IMR-90 (cell line): ENCODE measurements around the gene CCR5AS.

Experiments used
- ATAC-seq: fragments of 200-7000 bp; cut with Tn5 transposase; 2 replicates; pipeline ENCODE4 v1.9.1; 2020; ENCODE audit warnings: low read depth, mild to moderate bottlenecking, moderate library complexity
- BruUV-seq: library from RNA; stranded (reverse); fragments of 400-500 nt; replicated peaks from 2 replicates; lab custom pipeline; 2021; lab: Mats Ljungman, UMichigan
- CTCF ChIA-PET: fragments of 300-600 bp; formaldehyde crosslinking; extraction: SDS; loops from one replicate; lab custom pipeline; 2021; ENCODE audit warnings: antibody characterized with exemption; lab: Yijun Ruan, JAX
- POLR2A ChIA-PET: fragments of 300-600 bp; sonication (Branson Sonifier 250); formaldehyde crosslinking; loops from one replicate; lab custom pipeline; 2022; ENCODE audit warnings: antibody characterized with exemption; ENCODE audit not compliant: unreplicated experiment; lab: Charles Lee
- DNase-seq: peaks from one replicate; pipeline ENCODE4 v3.0.0; 2013
- H2AFZ ChIP-seq: replicated peaks from 2 replicates; pipeline ENCODE3; 2013; ENCODE audit warnings: low read length, mild to moderate bottlenecking; ENCODE audit not compliant: poor library complexity
- H2AK5ac ChIP-seq: 2 replicates; pipeline ENCODE4 v1.6.1; 2013; ENCODE audit warnings: low read depth, low read length, inconsistent platforms
- H2AK9ac ChIP-seq: replicated peaks from 2 replicates; pipeline ENCODE3; 2013; ENCODE audit warnings: mild to moderate bottlenecking, low read depth, low read length, moderate library complexity; ENCODE audit not compliant: poor library complexity
- H2BK120ac ChIP-seq: 2 replicates; pipeline ENCODE4 v1.6.1; 2013; ENCODE audit warnings: low read depth, low read length, inconsistent platforms
- H2BK15ac ChIP-seq: 3 replicates; pipeline ENCODE4 v1.6.1; 2013; ENCODE audit warnings: low read depth, low read length, inconsistent platforms
- H2BK20ac ChIP-seq: 2 replicates; pipeline ENCODE4 v1.6.1; 2013; ENCODE audit warnings: low read depth, mild to moderate bottlenecking, inconsistent platforms, low read length, moderate library complexity
- H2BK5ac ChIP-seq: 2 replicates; pipeline ENCODE4 v1.6.1; 2013; ENCODE audit warnings: mild to moderate bottlenecking, low read depth, low read length, inconsistent platforms; ENCODE audit not compliant: poor library complexity, severe bottlenecking
- H3K14ac ChIP-seq: replicated peaks from 2 replicates; pipeline ENCODE4 v1.6.1; 2013; ENCODE audit warnings: low read depth, low read length, inconsistent platforms
- H3K18ac ChIP-seq: 2 replicates; pipeline ENCODE4 v1.6.1; 2013; ENCODE audit warnings: low read depth, low read length, control low read depth
- H3K23ac ChIP-seq: 2 replicates; pipeline ENCODE4 v1.6.1; 2013; ENCODE audit warnings: low read depth, low read length, inconsistent platforms
- H3K27ac ChIP-seq: 2 replicates; pipeline ENCODE4 v1.5.1; 2013; ENCODE audit warnings: mild to moderate bottlenecking, control low read depth, low read length; ENCODE audit not compliant: insufficient read depth
- H3K27me3 ChIP-seq: 2 replicates; pipeline ENCODE4 v1.6.1; 2013; ENCODE audit warnings: low read length; ENCODE audit not compliant: control insufficient read depth, insufficient read depth
- H3K36me3 ChIP-seq: 2 replicates; pipeline ENCODE4 v1.6.1; 2013; ENCODE audit warnings: low read length, mixed read lengths; ENCODE audit not compliant: control insufficient read depth, insufficient read depth
- H3K4ac ChIP-seq: 2 replicates; pipeline ENCODE4 v1.6.1; 2013; ENCODE audit warnings: low read depth, low read length, inconsistent platforms
- H3K4me1 ChIP-seq: 2 replicates; pipeline ENCODE4 v1.6.1; 2013; ENCODE audit warnings: low read length, mixed read lengths; ENCODE audit not compliant: control insufficient read depth, insufficient read depth
- H3K4me2 ChIP-seq: 2 replicates; pipeline ENCODE4 v1.6.1; 2013; ENCODE audit warnings: low read depth, mild to moderate bottlenecking, control low read depth, low read length, moderate library complexity
- H3K4me3 ChIP-seq: 2 replicates; pipeline ENCODE4 v1.5.1; 2013; ENCODE audit warnings: low read depth, mild to moderate bottlenecking, control low read depth, low read length, moderate library complexity; ENCODE audit not compliant: insufficient read depth
- H3K56ac ChIP-seq: 2 replicates; pipeline ENCODE4 v1.6.1; 2013; ENCODE audit warnings: low read length, inconsistent platforms; ENCODE audit not compliant: insufficient read depth; ENCODE audit errors: extremely low read depth
- H3K79me1 ChIP-seq, 2 experiments: 2 replicates each; pipeline ENCODE4 v1.6.1; 2013; ENCODE audit warnings: low read length in 2 of 2, inconsistent platforms in 1 of 2, low read depth in 1 of 2
- H3K9ac ChIP-seq: 2 replicates; pipeline ENCODE4 v1.6.1; 2013; ENCODE audit warnings: low read depth, low read length, control low read depth
- H3K9me1 ChIP-seq: 2 replicates; pipeline ENCODE4 v1.6.1; 2013; ENCODE audit warnings: low read length, inconsistent platforms; ENCODE audit not compliant: insufficient read depth
- H3K9me3 ChIP-seq: 2 replicates; pipeline ENCODE4 v1.6.1; 2013; ENCODE audit warnings: low read length; ENCODE audit not compliant: control insufficient read depth, insufficient read depth
- H4K20me1 ChIP-seq: 2 replicates; pipeline ENCODE4 v1.6.1; 2013; ENCODE audit warnings: low read length, inconsistent platforms; ENCODE audit not compliant: insufficient read depth
- H4K5ac ChIP-seq: 2 replicates; pipeline ENCODE4 v1.6.1; 2013; ENCODE audit warnings: mild to moderate bottlenecking, low read depth, low read length, control low read depth
- H4K8ac ChIP-seq, 2 experiments: 2 replicates each; pipeline ENCODE4 v1.6.1; 2013; ENCODE audit warnings: low read depth in 2 of 2, low read length in 2 of 2, control low read depth in 1 of 2, inconsistent platforms in 1 of 2
- H4K91ac ChIP-seq: 2 replicates; pipeline ENCODE4 v1.6.1; 2013; ENCODE audit warnings: low read depth, low read length, inconsistent platforms; ENCODE audit not compliant: insufficient read depth
- CTCF ChIP-seq: conservative IDR thresholded peaks from 2 replicates; pipeline ENCODE4 v1.5.1; 2012; ENCODE audit warnings: mild to moderate bottlenecking, low read depth, low read length, improper control_type of control experiment
- MAZ ChIP-seq: IDR thresholded peaks from 2 replicates; pipeline ENCODE4 v1.6.1; 2012; ENCODE audit warnings: low read depth, mild to moderate bottlenecking, low read length, improper control_type of control experiment, moderate library complexity, borderline replicate concordance
- MXI1 ChIP-seq: IDR thresholded peaks from 2 replicates; pipeline ENCODE4 v1.6.1; 2012; ENCODE audit warnings: low read depth, mild to moderate bottlenecking, low read length, moderate library complexity, borderline replicate concordance
- WGBS, 2 experiments: methylation state at CpG; one replicate each; pipeline versions ENCODE4 v1.1.5 to v1.1.7; 2013; ENCODE audit warnings: missing lambda C conversion rate in 2 of 2; ENCODE audit not compliant: insufficient read length in 1 of 2; ENCODE audit errors: extremely low coverage in 2 of 2; 5-methylcytosine and 5-hydroxymethylcytosine counted together
- dilution Hi-C: fragments of 300-500 bp; cut with HindIII; formaldehyde crosslinking; loops from one replicate; pipeline ENCODE4 v1.14.3; 2018; ENCODE audit warnings: low sequenced_read_pairs; ENCODE audit not compliant: unreplicated experiment
- in situ Hi-C: fragments of 300-500 bp; cut with MboI; formaldehyde crosslinking; loops from 3 replicates; pipeline ENCODE4 v1.14.3; 2019; ENCODE audit warnings: low sequenced_read_pairs, inconsistent platforms, mixed read lengths
- intact Hi-C: fragments of 100-400 bp; cut with micrococcal nuclease; formaldehyde crosslinking; loops from 2 replicates; pipeline ENCODE4 v1.10.0; 2022

Gene CCR5AS

GRCh38 chr3:46422617-46423016 is 15.8 kb upstream of the CCR5AS start:
- H3K4me3 ChIP-seq = no peak overlapping the region
- H3K27ac ChIP-seq = no peak overlapping the region
- no peak overlapping the region for H4K5ac ChIP-seq
- TF ChIP-seq CTCF = no peak
- TF ChIP-seq MXI1 = no peak
- no peak for TF ChIP-seq MAZ
- no peak overlapping the region for H3K4me2 ChIP-seq
- H4K20me1 ChIP-seq = no peaks in the 10 kb centered on the region
- intact Hi-C loops = no loop called here
- no peak overlapping the region for H4K8ac ChIP-seq
- dilution Hi-C loops = no loop called here
- no peak overlapping the region for H2BK15ac ChIP-seq
- no TSS peak for BruUV-seq
- H3K79me1 ChIP-seq = no peaks in the 10 kb centered on the region
- no peaks in the 10 kb centered on the region for H3K4me1 ChIP-seq
- peaks cover 10% of the 10 kb centered on the region for H3K27me3 ChIP-seq
- H2AFZ ChIP-seq = no peak overlapping the region
- H3K36me3 ChIP-seq = no peaks in the 10 kb centered on the region
- H3K9me3 ChIP-seq = no peaks in the 10 kb centered on the region
- H4K91ac ChIP-seq = no peak overlapping the region
- H3K4ac ChIP-seq = no peak overlapping the region
- H2BK20ac ChIP-seq = no peak overlapping the region
- no peak overlapping the region for H2BK120ac ChIP-seq
- WGBS, 2 experiments = 92% methylated on average over 2 of the region's 6 CpGs; no CpG with 5 or more reads in 1 of the 2 experiments
- H2AK5ac ChIP-seq = no peak overlapping the region
- H3K9ac ChIP-seq = no peak overlapping the region
- DNase-seq = peak; percentile 13
- no peaks in the 10 kb centered on the region; the same call in 1 of the 2 replicates for H3K9me1 ChIP-seq
- no peak overlapping the region for H2BK5ac ChIP-seq
- in situ Hi-C loops = no loop called here
- no peak overlapping the region for H3K14ac ChIP-seq
- POLR2A ChIA-PET = no interaction called here
- ATAC-seq = no peak
- H3K56ac ChIP-seq = no peak overlapping the region
- H3K18ac ChIP-seq = no peak overlapping the region
- H2AK9ac ChIP-seq = no peak overlapping the region
- CTCF ChIA-PET = no interaction called here
- no peak overlapping the region for H3K23ac ChIP-seq
